GM15510 (cell line): ENCODE measurements around the gene FBXL7.

Experiments
- POLR2A ChIP-seq: IDR thresholded peaks from 3 replicates; pipeline ENCODE4 v1.6.1; 2011; ENCODE audit warnings: borderline replicate concordance; ENCODE audit not compliant: insufficient read length; ENCODE audit errors: extremely low read depth

FBXL7 gene

DNA sequence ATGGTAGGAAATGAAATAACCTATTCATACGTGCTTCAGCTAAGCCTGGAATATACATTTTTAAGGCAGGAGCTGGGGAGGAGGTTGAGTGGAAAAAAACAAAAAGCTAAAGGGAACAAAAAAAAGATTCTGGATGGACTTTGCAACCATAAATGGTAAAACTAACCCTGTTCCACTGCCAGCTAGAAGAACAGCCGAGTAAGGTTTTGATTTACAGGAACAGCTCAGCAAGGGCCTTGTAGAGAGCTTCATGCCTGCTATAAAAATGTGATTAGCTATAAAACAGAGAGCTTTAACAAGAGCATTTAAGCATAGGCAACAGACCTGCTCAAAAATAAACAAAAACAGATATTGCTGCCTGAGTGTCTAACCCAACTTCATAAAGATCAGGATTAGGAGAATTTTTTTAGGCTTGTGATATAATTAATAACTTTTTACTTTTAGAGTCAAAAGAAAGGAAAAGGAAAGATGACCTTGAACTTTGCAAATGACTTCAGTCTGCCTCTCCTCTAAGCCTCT is 194.8 kb downstream of the FBXL7 start:
- TF ChIP-seq POLR2A = no peak

- TF ChIP-seq POLR2A = no peak
Measured at GRCh38 chr5:15695215-15695731, 195.3 kb downstream of the FBXL7 start.

DNA sequence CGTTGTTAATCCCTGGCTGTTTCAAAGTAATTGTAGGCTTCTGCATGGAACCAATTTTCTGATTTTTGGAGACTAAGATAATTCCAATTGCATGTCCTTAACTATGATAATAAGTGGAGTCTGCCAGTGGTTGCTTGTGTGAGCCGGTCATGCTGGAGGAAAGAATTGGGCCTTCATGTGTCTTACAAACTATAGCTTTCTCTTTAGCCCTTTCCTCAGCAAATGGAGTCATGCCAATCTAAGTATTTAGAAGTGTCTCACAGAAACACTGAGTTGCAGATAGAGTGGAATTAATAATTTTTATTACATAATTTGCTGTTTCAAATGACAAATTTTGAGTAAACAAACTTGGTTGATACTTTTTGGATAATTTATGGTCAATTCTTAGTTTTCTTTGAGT is 200.4 kb downstream of the FBXL7 start:
- TF ChIP-seq POLR2A = no peak

DNA sequence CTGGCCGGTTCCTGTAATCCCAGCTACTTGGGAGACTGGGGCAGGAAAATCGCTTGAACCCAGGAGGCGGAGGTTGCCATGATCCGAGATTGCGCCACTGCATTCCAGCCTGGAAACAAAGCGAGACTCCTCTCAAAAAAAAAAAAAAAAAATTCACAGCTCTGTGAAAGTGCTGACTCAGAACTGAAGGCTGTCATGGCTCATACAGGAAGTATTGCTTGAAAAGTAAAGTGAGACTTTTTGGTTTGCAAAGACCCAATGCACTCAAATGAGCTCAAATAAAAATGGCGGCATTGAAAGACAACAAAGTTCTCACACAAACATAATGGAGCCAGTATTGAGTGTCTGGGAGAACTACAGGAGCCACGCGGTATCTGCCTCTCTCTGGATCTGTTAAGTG is 202.1 kb downstream of the FBXL7 start:
- no peak for TF ChIP-seq POLR2A

DNA sequence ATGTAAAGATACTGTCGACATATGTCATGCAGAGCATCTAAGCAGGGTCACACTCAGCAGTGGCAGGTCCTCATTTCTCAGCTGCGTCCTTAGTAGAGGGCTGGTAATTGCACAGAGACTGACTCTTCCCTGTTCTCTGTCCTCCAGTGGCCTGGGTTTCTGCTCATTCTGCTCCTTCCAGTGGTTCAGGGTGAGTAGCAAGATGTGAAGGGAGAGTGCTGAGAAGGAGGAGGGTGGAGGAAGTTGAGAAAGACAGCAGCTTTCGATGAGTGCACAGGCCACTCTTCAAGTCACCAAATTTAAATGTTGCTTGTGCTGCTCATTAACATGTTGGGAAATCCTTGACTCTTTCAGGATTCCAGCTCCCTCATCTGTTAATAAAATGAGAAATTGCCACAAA is 203.9 kb downstream of the FBXL7 start:
- TF ChIP-seq POLR2A = no peak

- TF ChIP-seq POLR2A = no peak
Measured at GRCh38 chr5:15704397-15704947, 204.5 kb downstream of the FBXL7 start.

GRCh38 chr5:15707631-15708030 is 207.7 kb downstream of the FBXL7 start:
- TF ChIP-seq POLR2A = no peak

DNA sequence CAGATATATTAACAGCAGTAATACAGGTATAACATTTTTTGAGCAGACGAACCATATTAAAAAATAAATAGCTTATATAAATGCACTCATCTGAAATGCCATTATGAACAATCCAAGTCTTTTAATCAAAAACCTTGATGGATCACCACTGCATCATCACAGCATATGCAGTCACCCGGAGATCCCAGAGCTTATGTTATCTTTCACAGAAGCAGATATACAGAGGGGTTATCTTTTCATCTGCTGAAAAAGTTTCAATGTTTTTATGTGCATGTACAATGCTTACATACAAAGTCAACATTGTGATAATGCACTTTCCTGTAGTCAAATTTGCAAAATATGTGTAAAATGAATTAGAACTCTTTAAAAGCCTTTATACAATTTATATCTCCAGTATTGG is 211.9 kb downstream of the FBXL7 start:
- TF ChIP-seq POLR2A = no peak

DNA sequence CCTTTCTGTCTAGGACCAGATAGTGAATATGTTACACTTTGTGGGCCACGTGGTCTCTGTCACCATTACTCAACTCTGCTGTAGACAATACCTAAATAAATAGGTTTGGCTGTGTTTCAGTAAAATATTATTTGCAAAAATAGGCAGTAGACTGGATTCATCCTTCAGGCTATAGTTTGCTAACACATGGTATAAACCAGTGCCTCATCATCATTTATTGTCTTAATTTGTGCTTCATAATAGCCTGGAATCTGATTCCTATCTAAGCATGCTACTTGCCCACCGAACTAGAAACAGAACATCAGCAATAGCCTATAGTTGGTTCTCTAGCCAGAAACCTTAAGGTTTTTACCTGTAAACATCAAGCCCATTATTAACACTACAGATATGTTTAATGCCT is 215.6 kb downstream of the FBXL7 start:
- TF ChIP-seq POLR2A = no peak

- TF ChIP-seq POLR2A = no peak
Measured at GRCh38 chr5:15715967-15716366, 216.0 kb downstream of the FBXL7 start.

DNA sequence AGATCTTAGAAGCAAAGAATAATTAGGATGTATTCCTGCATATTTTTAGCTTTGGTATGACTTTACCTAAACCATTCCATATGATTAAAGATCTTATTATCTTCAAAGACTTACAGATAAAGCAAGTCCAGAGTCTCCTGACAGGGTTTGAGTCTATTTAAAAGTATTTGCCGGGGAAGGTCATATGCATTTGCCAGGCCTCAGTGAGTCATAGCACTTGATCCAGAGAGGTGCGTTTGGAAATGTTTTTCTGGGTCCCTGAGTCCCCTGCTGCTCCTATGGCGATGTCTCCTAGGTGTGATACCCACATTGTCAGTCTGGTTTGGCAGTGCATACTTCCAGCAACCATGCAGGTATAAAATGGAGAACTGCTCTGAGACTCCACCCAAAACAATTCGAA is 217.0 kb downstream of the FBXL7 start:
- no peak for TF ChIP-seq POLR2A

DNA sequence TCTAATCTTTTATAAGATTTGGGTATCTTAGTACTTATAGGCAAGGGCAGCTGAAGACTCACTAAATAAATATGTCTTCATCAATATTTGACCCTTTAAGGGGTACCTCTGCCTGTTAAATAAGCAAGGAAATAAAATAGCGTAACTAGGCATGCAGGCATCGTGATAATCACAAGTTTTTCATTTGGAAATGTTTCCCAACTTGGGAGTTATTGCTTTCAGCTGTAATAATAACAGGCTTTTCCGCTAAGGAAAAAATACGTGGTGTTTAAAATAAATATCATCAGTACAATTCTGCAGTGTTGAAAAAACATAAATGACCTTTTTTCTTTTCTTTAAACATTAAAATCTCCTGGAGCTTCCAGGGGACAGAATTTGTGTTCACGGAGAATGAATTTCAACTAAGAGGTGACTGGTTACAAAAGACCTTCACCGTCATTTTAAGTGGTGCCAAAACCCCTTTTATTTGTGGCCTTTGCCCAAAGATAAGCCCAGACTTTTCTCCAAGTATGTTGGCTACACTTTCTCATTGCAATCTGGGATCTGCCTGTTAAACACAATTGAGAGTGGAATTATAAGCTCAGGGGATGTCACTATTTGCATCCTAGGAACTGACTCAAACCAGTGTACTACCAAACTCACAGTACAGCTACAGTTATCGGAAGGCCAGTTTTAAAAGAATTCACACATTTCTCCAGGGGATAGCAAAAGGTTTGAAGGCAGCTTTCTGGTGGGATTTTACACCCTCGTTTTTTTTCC is 218.6 kb downstream of the FBXL7 start:
- TF ChIP-seq POLR2A = no peak

GRCh38 chr5:15719784-15720183 is 219.8 kb downstream of the FBXL7 start:
- no peak for TF ChIP-seq POLR2A

DNA sequence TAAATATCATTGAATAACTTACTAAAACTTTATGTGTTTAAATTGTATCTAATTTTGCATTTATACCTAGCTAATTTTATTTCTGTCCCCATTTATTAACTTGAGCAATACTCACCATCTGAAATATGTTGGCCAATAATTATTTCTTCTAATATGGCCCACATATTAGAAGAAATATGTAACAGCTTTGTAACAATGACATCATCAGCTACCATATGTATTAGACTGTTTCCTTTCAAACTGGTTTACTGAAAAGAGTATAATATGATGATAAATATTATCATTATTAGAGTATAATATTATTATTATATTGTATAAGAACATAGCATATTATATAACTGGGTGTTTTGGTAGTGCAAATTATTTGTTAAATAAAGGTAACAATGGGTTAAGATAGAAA is 220.5 kb downstream of the FBXL7 start:
- TF ChIP-seq POLR2A = no peak

GRCh38 chr5:15722305-15722704 is 222.3 kb downstream of the FBXL7 start:
- TF ChIP-seq POLR2A = no peak

GRCh38 chr5:15727375-15727774 is 227.4 kb downstream of the FBXL7 start:
- TF ChIP-seq POLR2A = no peak
